GM18867 (cell line): Measurements from ENCODE around the gene TOMM6.

Experiments used
- ATAC-seq: cut with Tn5 transposase; IDR thresholded peaks from one replicate; pipeline ENCODE4 v1.9.1; 2021; ENCODE audit warnings: mild to moderate bottlenecking, moderate library complexity; ENCODE audit not compliant: unreplicated experiment

Gene TOMM6

GRCh38 chr6:41818271-41819054 lies 31.0 kb downstream of the TOMM6 start:
- ATAC-seq: no peak

- no peak for ATAC-seq
These were observed 33.8 kb downstream of the TOMM6 start for GRCh38 chr6:41821266-41821665.

GRCh38 chr6:41822021-41822420 lies 34.5 kb downstream of the TOMM6 start:
- ATAC-seq: no peak

GRCh38 chr6:41823178-41823577 lies 35.7 kb downstream of the TOMM6 start:
- no peak for ATAC-seq

DNA sequence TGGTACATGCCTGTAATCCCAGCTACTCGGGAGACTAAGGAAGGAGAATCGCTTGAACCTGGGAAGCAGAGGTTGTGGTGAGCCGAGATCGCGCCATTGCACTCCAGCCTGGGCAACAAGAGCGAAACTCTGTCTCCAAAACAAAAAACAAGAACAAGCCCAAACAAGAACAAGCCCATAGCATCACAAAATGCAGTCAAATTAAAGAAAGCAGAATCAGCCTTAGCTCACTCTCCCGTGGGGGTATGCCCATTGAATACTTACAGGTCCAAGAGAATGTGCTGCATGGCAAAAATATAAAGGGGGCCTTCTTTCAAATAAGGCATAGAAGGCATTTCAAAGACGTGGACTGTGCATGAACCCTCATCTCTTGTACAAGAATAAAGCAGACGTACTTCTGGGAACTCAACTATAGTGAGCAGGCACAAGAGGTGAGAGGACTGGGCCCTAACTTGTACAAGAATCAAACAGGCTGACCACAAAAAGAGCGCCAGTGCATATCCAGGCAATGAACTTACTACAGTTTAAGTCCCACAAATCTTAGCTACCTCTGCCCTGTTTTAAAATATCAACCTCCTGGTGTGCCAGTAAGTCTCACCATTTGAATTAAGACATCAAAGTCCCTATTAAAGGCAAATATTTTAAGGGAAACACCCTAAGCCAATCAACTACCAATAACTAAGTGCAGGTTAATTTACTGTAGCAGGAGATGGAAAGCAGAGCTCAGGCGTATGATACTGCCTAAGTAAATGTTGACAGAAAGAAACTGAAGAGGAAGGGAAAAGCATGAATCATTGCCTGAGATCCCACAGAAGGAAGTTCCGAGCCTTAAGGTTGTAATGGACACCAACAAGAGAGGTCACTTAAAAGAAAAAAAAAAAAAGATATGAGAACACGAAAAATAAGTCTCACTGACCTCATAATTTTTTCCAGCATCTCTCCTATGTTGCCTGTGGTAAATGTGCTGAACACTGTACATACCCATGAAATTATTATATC lies 37.4 kb downstream of the TOMM6 start:
- no peak for ATAC-seq

- ATAC-seq: no peak
These were observed 39.0 kb downstream of the TOMM6 start for GRCh38 chr6:41826343-41827022.

- no peak for ATAC-seq
These were observed 44.8 kb downstream of the TOMM6 start for GRCh38 chr6:41832263-41832662.

DNA sequence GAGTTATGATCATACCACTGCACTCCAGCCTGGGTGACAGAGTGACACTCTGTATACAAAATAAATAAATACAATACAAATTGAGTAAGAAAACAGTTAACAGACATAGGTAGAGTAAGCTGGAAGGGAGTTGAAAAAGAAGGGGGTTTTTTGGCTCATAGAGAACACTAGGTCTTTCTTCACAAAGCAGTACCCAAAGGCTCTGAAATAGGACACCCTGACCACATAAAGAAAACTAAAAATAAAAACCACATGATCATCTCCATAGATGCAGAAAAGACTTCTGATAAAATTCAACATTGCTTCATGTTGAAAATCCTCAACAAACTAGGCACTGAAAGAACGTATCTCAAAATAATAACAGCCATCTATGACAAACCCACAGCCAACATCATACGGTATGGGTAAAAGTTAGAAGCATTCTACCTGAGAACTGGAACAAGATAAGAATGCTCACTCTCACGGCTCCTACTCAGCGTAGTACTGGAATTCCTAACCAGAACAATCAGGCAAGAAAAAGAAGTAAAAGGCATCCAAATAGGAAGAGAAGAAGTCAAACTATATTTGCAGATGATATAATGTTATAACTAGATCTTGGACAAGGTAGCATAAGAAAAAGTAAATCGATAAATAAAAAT lies 48.6 kb downstream of the TOMM6 start:
- no peak for ATAC-seq

- ATAC-seq: no peak
These were observed 49.2 kb downstream of the TOMM6 start for GRCh38 chr6:41836660-41837052.
